Measurements from ENCODE around the gene DMBT1.

DNA sequence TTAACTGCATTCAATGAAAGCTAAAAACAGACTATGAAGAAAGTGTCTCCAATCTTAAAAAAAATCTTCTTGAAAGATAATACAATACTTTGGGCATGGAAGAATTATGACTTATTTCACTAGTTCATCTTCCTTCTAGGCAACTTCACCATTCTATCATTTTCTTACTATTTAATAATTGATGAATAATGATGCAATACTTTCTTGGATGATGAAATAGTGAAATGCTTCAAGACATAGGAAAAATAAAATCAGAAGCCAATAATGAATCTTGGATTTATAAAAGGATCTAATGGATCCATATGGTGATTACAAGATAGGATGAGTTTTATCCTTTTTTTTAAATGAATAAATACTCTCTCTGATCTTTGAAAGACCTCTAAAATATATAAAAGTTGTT lies 4.4 kb downstream of the DMBT1 start:
- TF ChIP-seq, protein P1, sequence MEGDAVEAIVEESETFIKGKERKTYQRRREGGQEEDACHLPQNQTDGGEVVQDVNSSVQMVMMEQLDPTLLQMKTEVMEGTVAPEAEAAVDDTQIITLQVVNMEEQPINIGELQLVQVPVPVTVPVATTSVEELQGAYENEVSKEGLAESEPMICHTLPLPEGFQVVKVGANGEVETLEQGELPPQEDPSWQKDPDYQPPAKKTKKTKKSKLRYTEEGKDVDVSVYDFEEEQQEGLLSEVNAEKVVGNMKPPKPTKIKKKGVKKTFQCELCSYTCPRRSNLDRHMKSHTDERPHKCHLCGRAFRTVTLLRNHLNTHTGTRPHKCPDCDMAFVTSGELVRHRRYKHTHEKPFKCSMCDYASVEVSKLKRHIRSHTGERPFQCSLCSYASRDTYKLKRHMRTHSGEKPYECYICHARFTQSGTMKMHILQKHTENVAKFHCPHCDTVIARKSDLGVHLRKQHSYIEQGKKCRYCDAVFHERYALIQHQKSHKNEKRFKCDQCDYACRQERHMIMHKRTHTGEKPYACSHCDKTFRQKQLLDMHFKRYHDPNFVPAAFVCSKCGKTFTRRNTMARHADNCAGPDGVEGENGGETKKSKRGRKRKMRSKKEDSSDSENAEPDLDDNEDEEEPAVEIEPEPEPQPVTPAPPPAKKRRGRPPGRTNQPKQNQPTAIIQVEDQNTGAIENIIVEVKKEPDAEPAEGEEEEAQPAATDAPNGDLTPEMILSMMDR (IDR thresholded peaks at IDR 0.05) = no peak
- no peak for TF ChIP-seq EZH2 (IDR thresholded peaks at IDR 0.05; ENCODE audit: borderline replicate concordance, insufficient read depth, low read depth, low read length, poor library complexity, severe bottlenecking)

Data from B cell (primary cell).